ENCODE measurements around the gene PGAM1.
A peak's percentile ranks its signal among the peaks of the same experiment; 100 is the strongest.

The PGAM1 gene

GRCh38 chr10:97445357-97445721, 19.3 kb downstream of the PGAM1 start:
- TF ChIP-seq CTCF (IDR thresholded peaks at IDR 0.05; ENCODE audit: low read depth, low read length): no peak
- H3K4me3 ChIP-seq (ENCODE audit: low read depth, low read length): peak overlapping the region; percentile 93

- peak within 1 kb of the TSS; percentile 93 for H3K4me3 ChIP-seq (ENCODE audit: low read depth, low read length)
- TF ChIP-seq CTCF (IDR thresholded peaks at IDR 0.05; ENCODE audit: low read depth, low read length): no peak
These were observed 20.0 kb downstream of the PGAM1 start, which contains the start of the genes EXOSC1 and ZDHHC16 for GRCh38 chr10:97445722-97446639. TSS of gene EXOSC1 (minus strand) at chr10:97446006. CDS start at chr10:97445985, 21 bp downstream. TSS of gene ZDHHC16 (plus strand) at chr10:97446175. CDS start at chr10:97451676, 5,501 bp downstream.

- no peak overlapping the region for H3K4me3 ChIP-seq (ENCODE audit: low read depth, low read length)
- TF ChIP-seq CTCF (IDR thresholded peaks at IDR 0.05; ENCODE audit: low read depth, low read length): no peak
These were observed 24.8 kb downstream of the PGAM1 start for GRCh38 chr10:97450828-97451227.

GRCh38 chr10:97451605-97452004, 25.6 kb downstream of the PGAM1 start:
- no peak for TF ChIP-seq CTCF (IDR thresholded peaks at IDR 0.05; ENCODE audit: low read depth, low read length)
- H3K4me3 ChIP-seq (ENCODE audit: low read depth, low read length): no peak overlapping the region

GRCh38 chr10:97452352-97452751, 26.4 kb downstream of the PGAM1 start:
- no peak overlapping the region for H3K4me3 ChIP-seq (ENCODE audit: low read depth, low read length)
- no peak for TF ChIP-seq CTCF (IDR thresholded peaks at IDR 0.05; ENCODE audit: low read depth, low read length)

GRCh38 chr10:97454330-97455036, 28.5 kb downstream of the PGAM1 start:
- no peak for TF ChIP-seq CTCF (IDR thresholded peaks at IDR 0.05; ENCODE audit: low read depth, low read length)
- H3K4me3 ChIP-seq (ENCODE audit: low read depth, low read length): no peak overlapping the region

All from WI38 (cell line).